ENCODE measurements around the gene IFNAR2. TPM values are rescaled to one million over a fixed set of nuclear protein-coding genes. Genes with fewer than 3 reads are reported as not detected.

Gene IFNAR2
- total and polyA plus RNA-seq, 2 donors from 2014 or later, result 14.8 to 56.5 TPM

GRCh38 chr21:33246506-33246905 is 16.8 kb downstream of the IFNAR2 start:
- no peaks in the 10 kb centered on the region for H3K9me3 ChIP-seq (ENCODE audit: control insufficient read depth in 2 of 3, insufficient read depth in 1 of 3, low read length in 3 of 3)
- H3K27ac ChIP-seq (ENCODE audit: low read depth in 2 of 2, low read length in 2 of 2), result no peak overlapping the region
- H3K36me3 ChIP-seq (ENCODE audit: control insufficient read depth in 2 of 3, insufficient read depth in 3 of 3, low read length in 3 of 3), result peaks cover 7 to 19% (median 14%) of the 10 kb centered on the region in 3 donors
- FAIRE-seq, result no peak
- H3K27me3 ChIP-seq (ENCODE audit: control insufficient read depth, insufficient read depth, low read length), result no peaks in the 10 kb centered on the region
- no peak overlapping the region for H3K4me3 ChIP-seq (ENCODE audit: low read length in 3 of 3)
- no peaks in the 10 kb centered on the region for H3K4me1 ChIP-seq (ENCODE audit: control insufficient read depth in 2 of 3, insufficient read depth in 2 of 3, low read depth in 1 of 3, low read length in 3 of 3)
- intact Hi-C loops (cut with DNase I), result no loop called here
- no peak overlapping the region for H3K9ac ChIP-seq (ENCODE audit: low read length in 3 of 3)
- no peak for DNase-seq
- TF ChIP-seq CTCF (IDR thresholded peaks at IDR 0.05; ENCODE audit: borderline replicate concordance, extremely low read depth, insufficient read depth), result no peak

- no peak overlapping the region for H3K4me3 ChIP-seq (ENCODE audit: low read length in 3 of 3)
- TF ChIP-seq CTCF (IDR thresholded peaks at IDR 0.05; ENCODE audit: borderline replicate concordance, extremely low read depth, insufficient read depth), result no peak
- H3K36me3 ChIP-seq (ENCODE audit: control insufficient read depth in 2 of 3, insufficient read depth in 3 of 3, low read length in 3 of 3), result peaks cover 6 to 19% (median 14%) of the 10 kb centered on the region in 3 donors
- no peaks in the 10 kb centered on the region for H3K27me3 ChIP-seq (ENCODE audit: control insufficient read depth, insufficient read depth, low read length)
- no peaks in the 10 kb centered on the region for H3K4me1 ChIP-seq (ENCODE audit: control insufficient read depth in 2 of 3, insufficient read depth in 2 of 3, low read depth in 1 of 3, low read length in 3 of 3)
- no peak overlapping the region for H3K9ac ChIP-seq (ENCODE audit: low read length in 3 of 3)
- DNase-seq, result no peak
- H3K9me3 ChIP-seq (ENCODE audit: control insufficient read depth in 2 of 3, insufficient read depth in 1 of 3, low read length in 3 of 3), result no peaks in the 10 kb centered on the region
- intact Hi-C loops (cut with DNase I), result no loop called here
- no peak overlapping the region for H3K27ac ChIP-seq (ENCODE audit: low read depth in 2 of 2, low read length in 2 of 2)
- FAIRE-seq, result no peak
These were observed 17.2 kb downstream of the IFNAR2 start for GRCh38 chr21:33246963-33247362.

DNA sequence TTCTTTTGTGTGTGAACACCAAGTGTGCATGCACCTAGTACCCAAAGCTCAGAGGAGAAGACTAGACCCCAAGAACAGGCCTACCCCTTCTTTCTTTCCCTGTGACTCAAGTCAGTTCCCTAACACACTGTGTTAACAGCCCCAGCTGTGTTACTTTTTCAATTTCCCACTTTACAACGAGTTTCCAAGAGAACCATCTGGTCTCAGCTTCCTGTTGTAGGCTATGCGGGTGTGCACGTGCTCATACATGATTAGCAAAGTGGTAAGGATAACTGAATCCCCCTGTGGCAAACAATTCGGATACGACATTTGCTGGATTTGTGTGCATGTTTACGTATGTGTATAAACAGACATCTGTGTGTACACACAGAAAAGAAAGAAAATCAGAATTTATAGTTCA is 17.9 kb downstream of the IFNAR2 start:
- H3K4me3 ChIP-seq (ENCODE audit: low read length in 3 of 3), result no peak overlapping the region
- H3K36me3 ChIP-seq (ENCODE audit: control insufficient read depth in 2 of 3, insufficient read depth in 3 of 3, low read length in 3 of 3), result peaks cover 5 to 19% (median 17%) of the 10 kb centered on the region in 3 donors
- FAIRE-seq (no peak), DNase-seq (no peak)
- H3K27ac ChIP-seq (ENCODE audit: low read depth in 2 of 2, low read length in 2 of 2), result no peak overlapping the region
- no peaks in the 10 kb centered on the region for H3K4me1 ChIP-seq (ENCODE audit: control insufficient read depth in 2 of 3, insufficient read depth in 2 of 3, low read depth in 1 of 3, low read length in 3 of 3)
- no peaks in the 10 kb centered on the region for H3K9me3 ChIP-seq (ENCODE audit: control insufficient read depth in 2 of 3, insufficient read depth in 1 of 3, low read length in 3 of 3)
- H3K27me3 ChIP-seq (ENCODE audit: control insufficient read depth, insufficient read depth, low read length), result no peaks in the 10 kb centered on the region
- TF ChIP-seq CTCF (IDR thresholded peaks at IDR 0.05; ENCODE audit: borderline replicate concordance, extremely low read depth, insufficient read depth), result no peak
- intact Hi-C loops (cut with DNase I), result no loop called here
- H3K9ac ChIP-seq (ENCODE audit: low read length in 3 of 3), result no peak overlapping the region

Data from kidney (tissue), 14 donors.